ACC112 (cell line): ENCODE results near the gene HAVCR2.

Experiments
- H2AFZ ChIP-seq: fragments of 200-600 bp; sonication (generic); one replicate; pipeline ENCODE4 v1.6.0; 2017; ENCODE audit warnings: antibody characterized with exemption, low read length; ENCODE audit not compliant: unreplicated experiment
- H3K27ac ChIP-seq: fragments of 200-600 bp; sonication (generic); 2 replicates; pipeline ENCODE4 v1.5.1; 2014; ENCODE audit warnings: low read depth, mild to moderate bottlenecking, antibody characterized with exemption, low read length, moderate library complexity
- H3K27me3 ChIP-seq: fragments of 200-600 bp; sonication (generic); 2 replicates; pipeline ENCODE4 v1.6.1; 2014; ENCODE audit warnings: mild to moderate bottlenecking, antibody characterized with exemption, low read length, moderate library complexity, mixed read lengths; ENCODE audit not compliant: insufficient read depth
- H3K36me3 ChIP-seq: fragments of 200-600 bp; sonication (generic); 2 replicates; pipeline ENCODE4 v1.6.1; 2016; ENCODE audit warnings: mild to moderate bottlenecking, antibody characterized with exemption, low read length, moderate library complexity, mixed read lengths; ENCODE audit not compliant: insufficient read depth
- H3K4me1 ChIP-seq: fragments of 200-600 bp; sonication (generic); one replicate; pipeline ENCODE4 v1.6.1; 2016; ENCODE audit warnings: low read length, mixed read lengths; ENCODE audit not compliant: insufficient read depth, unreplicated experiment, control insufficient read depth
- H3K4me3 ChIP-seq: fragments of 200-600 bp; sonication (generic); 2 replicates; pipeline ENCODE4 v1.5.1; 2014; ENCODE audit warnings: mild to moderate bottlenecking, low read depth, low read length
- H3K79me2 ChIP-seq: fragments of 200-600 bp; sonication (generic); one replicate; pipeline ENCODE4 v1.6.0; 2016; ENCODE audit warnings: low read length; ENCODE audit not compliant: control insufficient read depth, unreplicated experiment, insufficient read depth

Gene HAVCR2

DNA sequence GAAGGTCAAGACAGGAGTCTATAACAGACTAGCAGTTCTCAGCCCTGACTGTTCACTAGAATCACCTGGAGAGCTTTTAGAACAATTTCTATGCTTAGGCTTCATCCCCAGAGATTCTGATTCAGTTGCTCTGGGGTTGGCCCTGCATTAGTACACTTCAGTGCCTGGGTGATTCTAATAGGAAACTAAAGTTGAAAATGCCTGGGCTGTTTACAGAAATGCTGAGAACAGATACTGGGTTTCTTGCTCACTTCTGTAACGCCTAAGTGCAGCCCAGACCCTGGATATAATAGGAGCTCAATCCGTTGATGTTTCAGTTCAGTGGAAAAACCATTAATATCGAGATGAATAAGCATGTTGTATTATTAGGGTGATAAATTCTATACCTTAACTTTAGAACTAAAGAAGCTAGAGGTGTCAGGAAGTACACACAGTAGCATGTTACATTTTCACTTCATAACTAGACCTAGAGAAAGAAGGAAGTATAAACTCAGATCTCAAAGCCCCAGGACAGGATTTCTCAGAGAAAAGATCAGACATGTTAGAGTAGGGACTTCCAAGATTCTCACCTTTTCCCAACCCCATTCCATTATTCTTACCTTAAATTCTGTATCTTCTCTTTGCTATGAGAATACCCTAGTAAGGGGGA lies 20.4 kb downstream of the HAVCR2 start:
- no peaks in the 10 kb centered on the region for H3K79me2 ChIP-seq
- H3K4me3 ChIP-seq, result no peak overlapping the region
- no peak overlapping the region for H3K27ac ChIP-seq
- H2AFZ ChIP-seq, result no peak overlapping the region
- H3K4me1 ChIP-seq, result no peaks in the 10 kb centered on the region
- H3K36me3 ChIP-seq, result no peaks in the 10 kb centered on the region
- peaks cover 6% of the 10 kb centered on the region; the same call in 1 of the 2 replicates for H3K27me3 ChIP-seq

DNA sequence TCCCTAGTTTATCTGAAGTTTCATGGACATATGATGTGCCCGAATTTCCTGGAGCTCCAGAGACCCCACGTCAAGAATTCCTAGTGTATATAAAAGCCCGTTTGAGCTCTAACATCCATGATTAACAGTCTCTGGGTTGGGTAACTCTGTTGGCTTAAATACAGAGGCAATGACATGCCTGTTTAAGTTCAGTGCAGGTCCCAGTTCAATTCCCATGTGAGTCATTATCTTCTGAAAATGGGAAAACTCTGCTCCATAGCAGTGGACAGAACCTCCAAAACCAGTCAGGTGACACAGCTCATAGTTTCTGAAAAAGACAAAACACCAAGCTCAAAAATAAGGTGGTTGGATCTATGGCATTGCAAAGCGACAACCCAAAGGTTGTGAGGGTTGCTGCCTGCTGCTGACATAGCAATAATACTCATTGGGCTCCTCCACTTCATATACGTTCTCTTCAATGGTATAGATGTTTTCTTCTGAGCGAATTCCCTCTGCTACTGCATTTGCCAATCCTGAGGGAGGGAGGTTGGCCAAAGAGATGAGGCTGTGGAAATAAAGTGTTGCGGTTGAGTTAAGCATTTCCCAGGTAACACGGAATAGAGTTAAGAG lies 22.0 kb downstream of the HAVCR2 start:
- H3K4me1 ChIP-seq, result no peaks in the 10 kb centered on the region
- H2AFZ ChIP-seq, result no peak overlapping the region
- peaks cover 6% of the 10 kb centered on the region; the same call in 1 of the 2 replicates for H3K27me3 ChIP-seq
- no peak overlapping the region for H3K4me3 ChIP-seq
- no peak overlapping the region for H3K27ac ChIP-seq
- H3K36me3 ChIP-seq, result no peaks in the 10 kb centered on the region
- no peaks in the 10 kb centered on the region for H3K79me2 ChIP-seq

DNA sequence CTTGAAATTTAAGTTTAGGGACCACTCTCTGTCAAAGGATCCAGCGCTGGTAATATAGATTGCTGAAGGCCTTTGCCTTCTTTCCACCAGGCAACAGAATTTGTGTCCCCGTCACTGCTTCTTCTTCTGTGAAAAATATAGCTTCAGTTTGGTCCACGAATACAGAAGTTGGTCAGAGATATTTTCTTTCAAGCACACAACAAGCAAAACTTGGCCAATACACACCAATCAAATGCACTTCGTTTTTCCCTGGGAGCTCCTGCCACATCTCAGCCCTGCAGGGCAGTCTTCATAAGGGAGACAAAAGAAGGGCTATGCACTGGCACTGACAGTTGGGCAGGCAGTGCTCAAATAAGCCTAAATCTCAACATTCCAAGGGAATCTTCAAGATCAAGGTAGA lies 22.9 kb downstream of the HAVCR2 start:
- no peak overlapping the region for H2AFZ ChIP-seq
- no peak overlapping the region for H3K27ac ChIP-seq
- H3K4me3 ChIP-seq, result no peak overlapping the region
- no peaks in the 10 kb centered on the region for H3K4me1 ChIP-seq
- no peaks in the 10 kb centered on the region for H3K79me2 ChIP-seq
- no peaks in the 10 kb centered on the region for H3K36me3 ChIP-seq
- peaks cover 6% of the 10 kb centered on the region; the same call in 1 of the 2 replicates for H3K27me3 ChIP-seq

DNA sequence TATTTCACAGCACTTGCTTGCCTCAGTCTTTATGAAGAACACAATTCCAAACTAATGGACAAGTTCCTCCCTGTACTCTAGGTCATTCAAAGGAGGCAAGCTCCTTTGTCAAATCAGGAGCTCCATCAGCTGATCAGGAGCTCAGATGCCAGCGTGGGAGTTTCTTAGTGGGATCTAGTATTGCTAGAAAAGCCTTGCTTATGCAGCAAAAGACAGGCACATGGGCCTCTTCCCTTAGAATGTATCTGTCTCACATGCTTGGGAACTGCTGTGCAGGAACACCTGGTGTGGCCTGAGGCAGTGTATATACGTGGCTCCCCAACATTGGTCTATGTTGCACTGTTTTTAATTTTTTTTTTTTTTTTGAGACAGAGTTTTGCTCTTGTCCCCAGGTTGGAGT lies 28.6 kb downstream of the HAVCR2 start:
- H3K36me3 ChIP-seq, result no peaks in the 10 kb centered on the region
- no peak overlapping the region for H3K27ac ChIP-seq
- no peak overlapping the region for H3K4me3 ChIP-seq
- no peaks in the 10 kb centered on the region for H3K27me3 ChIP-seq
- no peaks in the 10 kb centered on the region for H3K79me2 ChIP-seq
- no peak overlapping the region for H2AFZ ChIP-seq
- no peaks in the 10 kb centered on the region for H3K4me1 ChIP-seq

DNA sequence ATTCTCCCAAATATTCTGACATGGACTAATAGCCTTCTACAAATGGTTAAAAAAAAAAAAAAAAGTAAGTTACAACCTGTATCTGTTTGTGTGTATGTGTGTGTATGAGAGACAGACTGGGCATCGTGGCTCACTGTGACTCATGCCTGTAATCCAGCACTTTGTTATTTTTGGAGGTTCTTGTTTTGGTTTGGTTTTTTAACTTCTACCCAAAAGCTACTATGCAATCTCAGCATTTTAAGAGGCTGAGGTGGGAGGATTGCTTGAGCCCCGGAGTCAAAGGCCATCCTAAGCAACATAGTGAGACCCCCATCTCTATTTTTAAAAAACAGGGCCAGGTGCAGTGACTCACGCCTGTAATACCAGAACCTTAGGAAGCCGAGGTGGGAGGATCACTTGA lies 32.3 kb downstream of the HAVCR2 start:
- Histone ChIP-seq H2AFZ (no peak overlapping the region), H3K27me3 (no peaks in the 10 kb centered on the region), H3K27ac (no peak overlapping the region), H3K79me2 (no peaks in the 10 kb centered on the region), H3K4me1 (peaks cover 6% of the 10 kb centered on the region), H3K36me3 (no peaks in the 10 kb centered on the region), H3K4me3 (no peak overlapping the region)

DNA sequence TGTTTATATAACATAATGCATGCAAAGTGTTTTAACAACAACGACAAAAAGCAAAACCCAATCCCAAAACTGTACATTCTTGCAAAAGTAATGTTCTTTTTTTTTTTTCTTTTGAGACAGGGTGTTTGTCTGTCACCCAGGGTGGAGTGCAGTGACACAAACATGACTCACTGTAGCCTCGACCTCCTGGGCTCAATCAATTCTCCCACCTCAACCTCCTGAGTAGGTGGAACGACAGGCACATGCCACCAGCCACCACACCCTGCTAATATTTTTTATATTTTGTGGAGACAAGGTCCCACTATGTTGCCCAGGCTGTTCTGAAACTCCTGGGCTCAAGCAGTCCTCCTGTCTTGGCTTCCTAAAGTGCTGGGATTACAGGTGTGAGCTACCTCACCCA lies 36.3 kb downstream of the HAVCR2 start:
- Histone ChIP-seq H3K4me3 (no peak overlapping the region), H3K27ac (no peak overlapping the region), H3K36me3 (no peaks in the 10 kb centered on the region), H2AFZ (no peak overlapping the region), H3K27me3 (no peaks in the 10 kb centered on the region), H3K79me2 (no peaks in the 10 kb centered on the region), H3K4me1 (peaks cover 6% of the 10 kb centered on the region)

DNA sequence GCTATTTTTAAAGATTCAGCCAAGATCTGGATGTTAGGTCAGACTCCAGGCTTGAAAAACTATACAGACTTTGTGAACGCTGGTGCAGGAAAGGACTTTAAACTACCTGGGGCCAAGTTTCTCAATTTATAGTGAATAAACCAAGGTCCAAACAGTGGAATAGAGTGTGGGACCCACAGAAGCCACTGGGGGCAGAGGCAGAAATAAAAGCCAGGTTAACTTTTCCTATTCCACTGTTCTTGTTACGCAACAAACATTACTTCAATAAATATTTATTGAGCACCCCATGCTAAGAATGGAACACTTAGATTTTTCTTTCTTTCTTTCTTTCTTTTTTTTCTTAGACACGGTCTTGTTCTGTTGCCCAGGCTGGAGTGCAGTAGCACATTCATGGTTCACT lies 38.9 kb downstream of the HAVCR2 start:
- Histone ChIP-seq H3K79me2 (no peaks in the 10 kb centered on the region), H3K27me3 (no peaks in the 10 kb centered on the region), H3K4me3 (no peak overlapping the region), H3K36me3 (no peaks in the 10 kb centered on the region), H2AFZ (no peak overlapping the region), H3K4me1 (peaks cover 6% of the 10 kb centered on the region), H3K27ac (no peak overlapping the region)

DNA sequence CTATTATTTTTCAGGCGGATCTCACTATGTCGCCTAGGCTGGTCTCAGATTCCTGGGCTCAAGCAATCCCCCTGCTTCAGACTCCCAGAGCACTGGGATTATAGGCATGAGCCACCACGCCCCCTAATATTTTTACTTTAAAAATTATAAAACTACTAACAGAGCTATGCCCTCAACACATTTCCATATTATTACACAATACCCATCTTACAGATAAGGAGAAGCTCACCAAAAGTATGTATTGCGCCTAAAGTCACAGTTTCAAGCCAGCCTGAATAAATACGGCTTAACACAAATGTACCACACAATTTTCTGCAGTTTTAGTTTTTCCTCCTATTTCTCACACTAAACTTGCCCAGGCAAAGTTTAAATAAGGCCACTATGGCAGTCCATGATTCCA lies 40.1 kb downstream of the HAVCR2 start:
- no peaks in the 10 kb centered on the region for H3K36me3 ChIP-seq
- H3K27ac ChIP-seq, result no peak overlapping the region
- H3K27me3 ChIP-seq, result no peaks in the 10 kb centered on the region
- H2AFZ ChIP-seq, result no peak overlapping the region
- H3K79me2 ChIP-seq, result no peaks in the 10 kb centered on the region
- H3K4me1 ChIP-seq, result peaks cover 6% of the 10 kb centered on the region
- H3K4me3 ChIP-seq, result no peak overlapping the region

DNA sequence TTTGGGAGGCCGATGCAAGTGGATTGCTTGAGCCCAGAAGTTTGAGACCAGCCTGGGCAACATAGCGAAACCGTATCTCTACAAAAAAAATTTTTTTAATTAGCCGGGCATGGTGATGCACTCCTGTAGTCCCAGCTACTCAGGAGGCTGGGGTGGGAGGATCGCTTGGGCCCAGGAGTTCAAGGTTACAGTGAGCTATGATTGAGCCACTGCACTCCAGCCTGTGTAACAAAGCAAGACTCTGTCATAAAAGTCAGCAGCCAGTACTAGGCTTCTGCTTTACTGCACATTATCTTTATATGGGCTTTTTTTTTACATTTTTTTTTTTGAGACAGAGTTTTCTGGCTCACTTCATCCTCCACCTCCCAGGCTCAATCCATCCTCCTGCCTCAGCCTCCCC lies 40.5 kb downstream of the HAVCR2 start:
- Histone ChIP-seq H3K4me1 (peaks cover 6% of the 10 kb centered on the region), H3K4me3 (no peak overlapping the region), H3K79me2 (no peaks in the 10 kb centered on the region), H2AFZ (no peak overlapping the region), H3K27ac (no peak overlapping the region), H3K27me3 (no peaks in the 10 kb centered on the region), H3K36me3 (no peaks in the 10 kb centered on the region)

DNA sequence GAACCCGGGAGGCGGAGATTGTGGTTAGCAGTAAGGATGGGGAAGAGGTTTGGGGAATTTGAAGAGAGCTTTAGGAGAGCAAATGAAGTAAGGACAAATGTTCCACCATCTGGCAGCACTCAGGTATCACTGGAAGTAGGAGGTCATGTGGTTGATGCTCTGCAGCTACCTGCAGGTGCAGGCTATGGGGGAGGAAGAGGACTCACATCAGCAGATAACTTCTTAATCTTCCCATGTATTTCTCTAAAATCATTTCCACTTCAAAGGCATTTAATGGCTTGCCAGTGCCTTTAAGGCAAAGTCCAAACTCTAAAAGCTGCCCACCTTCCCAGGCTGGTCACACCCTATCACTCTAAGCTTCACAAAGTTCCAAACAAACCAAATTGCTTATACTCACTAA lies 41.8 kb downstream of the HAVCR2 start:
- Histone ChIP-seq H3K27me3 (no peaks in the 10 kb centered on the region), H3K4me1 (no peaks in the 10 kb centered on the region), H3K27ac (no peak overlapping the region), H3K79me2 (no peaks in the 10 kb centered on the region), H2AFZ (no peak overlapping the region), H3K36me3 (no peaks in the 10 kb centered on the region), H3K4me3 (no peak overlapping the region)

DNA sequence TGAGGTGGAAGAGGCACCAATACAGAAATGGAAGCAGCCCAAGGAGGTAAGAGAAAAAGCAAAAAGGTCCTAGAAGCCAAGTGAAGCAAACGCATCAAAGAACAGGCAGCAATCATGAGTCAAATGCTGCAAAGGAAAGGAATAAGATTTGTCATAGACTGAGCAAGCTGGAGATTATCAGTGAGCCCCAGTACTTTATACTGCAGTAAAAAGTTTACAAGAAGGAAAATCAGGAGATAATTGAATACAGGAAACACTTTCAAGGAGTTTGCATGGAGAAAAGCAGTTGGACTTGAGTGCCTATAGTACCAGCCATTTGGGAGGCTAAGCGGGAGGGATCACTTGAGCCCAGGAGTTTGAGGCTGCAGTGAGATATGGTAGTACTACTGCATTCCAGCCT lies 42.8 kb downstream of the HAVCR2 start:
- Histone ChIP-seq H3K79me2 (no peaks in the 10 kb centered on the region), H3K27ac (no peak overlapping the region), H3K27me3 (no peaks in the 10 kb centered on the region), H2AFZ (no peak overlapping the region), H3K36me3 (no peaks in the 10 kb centered on the region), H3K4me3 (no peak overlapping the region), H3K4me1 (no peaks in the 10 kb centered on the region)
